Skeletal muscle tissue (tissue), 4 donors: ENCODE measurements around the gene TEKTIP1. TPM values are rescaled to one million over a fixed set of nuclear protein-coding genes. Genes with fewer than 3 reads are reported as not detected.
A peak's percentile ranks its signal among the peaks of the same experiment; 100 is the strongest.
"Not testable (repeated sequence)": the region's sequence is repeated elsewhere in the genome, so short reads cannot be mapped to it uniquely, and the experiment has no call there.

ENCODE experiments used
- H3K27ac ChIP-seq: one replicate; pipeline ENCODE4 v1.7.0; 2013; ENCODE audit warnings: mild to moderate bottlenecking, low read depth, low read length, inconsistent platforms
- H3K27me3 ChIP-seq, 3 donors: one replicate each; pipeline ENCODE4 v1.7.0; 2013; ENCODE audit warnings: low read length in 3 of 3; ENCODE audit not compliant: control insufficient read depth in 3 of 3, insufficient read depth in 3 of 3
- H3K36me3 ChIP-seq, 3 donors: one replicate each; pipeline ENCODE4 v1.7.0; 2013; ENCODE audit warnings: low read length in 3 of 3; ENCODE audit not compliant: control insufficient read depth in 3 of 3, insufficient read depth in 3 of 3
- H3K4me1 ChIP-seq, 3 donors: one replicate each; pipeline ENCODE4 v1.7.0; 2013; ENCODE audit warnings: low read length in 3 of 3, mild to moderate bottlenecking in 3 of 3; ENCODE audit not compliant: control insufficient read depth in 3 of 3, insufficient read depth in 3 of 3
- H3K4me3 ChIP-seq, 3 donors: one replicate each; pipeline ENCODE4 v1.7.0; 2013; ENCODE audit warnings: low read length in 3 of 3
- H3K9ac ChIP-seq, 3 donors: one replicate each; pipeline ENCODE4 v1.7.0; 2013; ENCODE audit warnings: low read length in 3 of 3, mild to moderate bottlenecking in 3 of 3, moderate library complexity in 2 of 3, low read depth in 1 of 3
- H3K9me3 ChIP-seq, 3 donors: one replicate each; pipeline ENCODE4 v1.7.0; 2013; ENCODE audit warnings: low read length in 3 of 3; ENCODE audit not compliant: control insufficient read depth in 3 of 3
- total RNA-seq: library from RNA; depleted of rRNA; stranded (reverse); fragments of >200 nt; gene quantifications from one replicate; pipeline ENCODE4 v1.2.3, GENCODE V29; 2014
- donor health status: Osteomylitis.

TEKTIP1 gene
- total RNA-seq, 1 donor from 2014 or later: not detected

DNA sequence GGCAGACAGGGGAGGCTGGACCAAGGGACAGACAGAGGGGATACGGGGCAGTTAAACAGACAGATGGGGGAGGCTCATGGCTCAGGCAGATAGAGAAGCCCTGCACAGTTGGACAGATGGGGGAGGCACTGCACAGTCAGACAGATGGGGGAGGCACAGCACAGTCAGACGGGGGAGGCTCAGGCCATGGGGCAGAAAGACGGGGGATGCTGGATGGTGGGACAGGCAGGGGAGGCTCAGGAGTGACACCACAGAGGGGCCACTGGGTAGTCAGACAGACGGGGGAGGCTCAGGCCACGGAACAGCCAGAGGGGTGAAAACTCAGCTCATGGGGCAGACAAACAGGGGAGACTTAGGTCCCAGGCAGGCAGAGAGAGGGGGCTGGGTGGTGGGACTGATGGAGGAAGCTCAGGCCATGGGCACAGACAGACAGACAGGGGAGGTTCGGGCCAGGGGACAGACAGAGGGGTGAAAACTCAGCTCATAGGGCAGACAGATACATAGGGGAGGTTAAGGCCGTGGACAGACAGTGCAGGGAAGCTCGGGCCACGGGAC is 17.5 kb downstream of the TEKTIP1 start:
- Histone ChIP-seq H3K4me3 (peak overlapping the region; percentile 86 to 96 (median 87)), H3K36me3 (no peaks in the 10 kb centered on the region), H3K27ac (no peak overlapping the region), H3K27me3 (no peaks in the 10 kb centered on the region), H3K9ac (peak overlapping the region; percentile 68 to 87 (median 86)), H3K9me3 (no peaks in the 10 kb centered on the region), H3K4me1 (peaks cover 20 to 26% (median 20%) of the 10 kb centered on the region in 3 donors)

DNA sequence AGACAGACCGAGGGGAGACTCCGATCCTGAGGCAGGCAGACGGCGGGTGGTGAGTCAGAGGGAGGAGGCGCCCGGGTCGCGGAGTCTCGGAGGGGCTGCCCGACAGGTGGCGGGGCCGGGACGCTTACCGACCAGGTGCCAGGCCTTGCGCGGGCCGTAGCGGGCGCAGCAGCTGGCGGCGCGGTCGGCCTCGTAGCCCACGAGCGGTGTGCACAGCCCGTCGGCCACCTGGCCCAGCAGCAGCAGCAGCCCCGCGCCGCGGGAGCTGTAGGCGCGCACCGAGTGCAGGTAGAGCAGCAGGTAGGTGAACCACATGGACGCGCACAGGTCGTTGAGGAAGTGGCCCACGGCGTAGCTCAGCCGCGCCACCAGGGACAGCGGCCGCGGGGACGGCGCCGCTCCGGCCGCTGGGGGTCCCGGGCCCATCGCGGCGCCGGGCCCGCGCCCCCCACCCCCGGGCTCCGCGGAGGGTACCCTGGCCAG is 18.0 kb downstream of the TEKTIP1 start:
- Histone ChIP-seq H3K9ac (peak overlapping the region; percentile 68 to 87 (median 86)), H3K27ac (no peak overlapping the region), H3K9me3 (no peaks in the 10 kb centered on the region), H3K27me3 (no peaks in the 10 kb centered on the region), H3K36me3 (no peaks in the 10 kb centered on the region), H3K4me1 (peaks cover 20 to 26% (median 20%) of the 10 kb centered on the region in 3 donors), H3K4me3 (peak overlapping the region; percentile 86 to 96 (median 87))

DNA sequence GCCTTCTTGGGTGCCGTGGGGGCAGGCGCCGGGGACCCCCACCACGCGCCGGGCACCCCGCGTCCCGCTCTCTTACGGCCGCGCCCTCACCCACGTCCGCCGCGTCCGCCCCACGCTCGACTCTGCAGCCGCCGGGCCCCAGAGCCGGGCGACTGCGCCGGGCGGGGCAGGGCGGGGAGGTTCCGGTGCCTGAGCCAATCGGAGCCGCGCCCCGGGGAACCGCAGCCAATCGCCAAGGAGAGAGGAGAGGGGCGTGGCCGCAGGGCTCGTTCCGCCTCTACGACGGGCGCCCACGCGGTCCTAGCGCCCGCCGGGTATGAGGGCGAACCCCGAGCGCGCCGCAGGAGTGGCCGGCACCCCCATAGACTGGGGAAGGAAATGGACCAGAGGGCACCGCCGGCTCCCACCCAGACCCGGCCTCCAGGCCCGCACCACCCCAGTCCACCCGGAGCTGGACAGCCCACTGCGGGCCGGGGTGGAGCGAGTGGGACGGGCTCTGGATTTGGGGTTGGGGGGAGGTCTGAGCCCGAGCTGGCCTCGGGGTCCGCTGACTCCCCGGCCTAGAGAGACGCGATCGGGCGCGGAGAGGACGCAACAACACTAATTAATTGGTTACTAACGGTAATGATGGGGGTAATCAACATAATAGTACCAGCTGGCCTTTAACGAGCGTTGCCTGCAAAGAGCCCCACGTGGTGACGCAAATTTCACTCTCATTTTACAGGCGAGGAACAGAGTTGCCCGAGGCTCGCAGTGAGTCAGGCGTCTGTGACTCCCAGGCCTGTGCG is 18.7 kb downstream of the TEKTIP1 start, which contains the start of gene MFSD12:
Gene MFSD12 (minus strand): TSS at position 126 of the 788 bp plus-strand sequence. CDS start 183 bp downstream, outside the sequence.
- Histone ChIP-seq H3K4me1 (peaks cover 20 to 23% (median 20%) of the 10 kb centered on the region in 3 donors), H3K4me3 (peak within 1 kb of the TSS; percentile 86 to 96 (median 87)), H3K27me3 (peaks cover 0 to 2% (median 0%) of the 10 kb centered on the region in 3 donors), H3K27ac (peak within 1 kb of the TSS; percentile 74), H3K9ac (peak within 1 kb of the TSS; percentile 72 to 87 (median 86)), H3K9me3 (no peaks in the 10 kb centered on the region), H3K36me3 (no peaks in the 10 kb centered on the region)

DNA sequence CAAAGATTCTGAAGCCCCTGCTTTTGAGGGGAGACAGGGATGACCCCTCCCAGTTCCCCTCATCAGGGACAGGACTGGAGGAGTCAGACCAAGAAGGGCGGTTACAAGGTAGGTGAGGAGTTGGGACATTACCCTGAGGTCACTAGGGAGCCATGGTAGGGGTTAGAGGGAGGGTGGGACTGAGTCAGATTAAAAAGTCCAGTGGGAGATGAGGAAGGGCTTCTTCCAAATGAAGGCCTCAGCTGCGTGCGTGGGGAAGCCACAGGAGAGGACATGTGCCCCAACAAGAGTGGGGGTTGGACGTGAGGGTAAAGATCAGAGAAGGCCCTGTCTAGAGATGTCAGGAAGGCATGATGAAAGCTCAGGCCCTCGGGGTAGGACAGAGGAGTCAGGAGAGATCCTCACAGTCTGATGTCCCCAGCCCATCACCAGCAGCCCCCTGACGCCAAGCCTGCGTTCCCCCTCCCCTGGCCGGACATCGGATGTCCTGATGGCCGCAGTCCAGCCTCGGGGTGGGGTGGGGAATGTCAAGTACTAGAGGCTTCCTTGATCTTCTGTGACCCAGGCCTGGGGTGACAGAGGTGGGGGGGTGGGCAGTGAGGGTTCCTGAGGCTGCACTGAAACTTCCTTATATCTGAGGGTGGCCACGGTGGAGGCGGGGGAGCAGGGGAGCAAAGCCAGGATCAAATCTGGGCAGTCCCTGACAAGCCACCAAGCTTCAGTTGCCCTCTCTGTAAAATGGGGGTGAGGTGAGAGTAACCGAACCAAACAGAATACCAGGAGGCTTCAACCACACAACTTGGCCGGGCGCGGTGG is 24.9 kb downstream of the TEKTIP1 start:
- Histone ChIP-seq H3K36me3 (no peaks in the 10 kb centered on the region), H3K9me3 (no peaks in the 10 kb centered on the region), H3K4me3 (no peak overlapping the region), H3K27ac (no peak overlapping the region), H3K27me3 (peaks cover 0 to 2% (median 0%) of the 10 kb centered on the region in 3 donors), H3K9ac (no peak overlapping the region), H3K4me1 (no peaks in the 10 kb centered on the region)

DNA sequence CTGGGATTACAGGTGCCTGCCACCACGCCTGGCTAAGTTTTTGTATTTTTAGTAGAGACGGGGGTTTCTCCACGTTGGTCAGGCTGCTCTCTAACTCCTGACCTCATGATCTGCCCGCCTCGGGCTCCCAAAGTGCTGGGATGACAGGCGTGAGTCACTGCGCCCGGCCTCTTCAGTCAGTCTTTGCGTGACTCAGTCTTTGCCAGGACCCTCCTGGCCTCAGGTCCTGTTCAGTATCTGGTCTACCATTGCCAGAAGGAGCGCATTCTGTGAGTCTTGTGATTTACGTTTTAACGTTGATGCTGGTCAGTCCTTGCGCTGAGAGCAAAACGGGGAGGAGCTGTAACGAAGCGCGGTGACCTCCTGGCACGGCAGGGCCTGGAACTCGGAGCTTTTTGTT is 26.2 kb downstream of the TEKTIP1 start:
- H3K9me3 ChIP-seq: no peaks in the 10 kb centered on the region
- H3K36me3 ChIP-seq: no peaks in the 10 kb centered on the region
- no peaks in the 10 kb centered on the region for H3K4me1 ChIP-seq
- H3K27ac ChIP-seq: no peak overlapping the region
- H3K9ac ChIP-seq: no peak overlapping the region
- H3K27me3 ChIP-seq: peaks cover 0 to 2% (median 0%) of the 10 kb centered on the region in 3 donors
- H3K4me3 ChIP-seq: no peak overlapping the region

DNA sequence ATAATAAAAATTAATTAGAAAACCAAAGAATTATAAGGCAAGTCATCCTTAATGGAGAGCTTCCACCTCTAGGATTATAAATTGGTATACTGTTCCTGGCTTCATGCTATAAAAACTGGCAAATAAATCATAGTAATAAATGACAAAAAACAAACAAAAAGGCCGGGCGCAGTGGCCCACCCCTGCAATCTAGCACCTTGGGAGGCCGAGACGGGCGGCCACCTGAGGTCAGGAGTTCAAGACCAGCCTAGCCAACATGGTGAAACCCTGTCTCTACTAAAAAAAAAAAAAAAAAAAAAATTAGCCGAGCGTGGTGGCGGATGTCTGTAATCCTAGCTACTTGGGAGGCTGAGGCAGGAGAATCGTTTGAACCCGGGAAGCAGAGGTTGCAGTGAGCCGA is 31.1 kb downstream of the TEKTIP1 start:
- H3K36me3 ChIP-seq, H3K27me3 ChIP-seq, H3K4me1 ChIP-seq, H3K4me3 ChIP-seq, H3K27ac ChIP-seq, H3K9ac ChIP-seq, H3K9me3 ChIP-seq: not testable (repeated sequence)

DNA sequence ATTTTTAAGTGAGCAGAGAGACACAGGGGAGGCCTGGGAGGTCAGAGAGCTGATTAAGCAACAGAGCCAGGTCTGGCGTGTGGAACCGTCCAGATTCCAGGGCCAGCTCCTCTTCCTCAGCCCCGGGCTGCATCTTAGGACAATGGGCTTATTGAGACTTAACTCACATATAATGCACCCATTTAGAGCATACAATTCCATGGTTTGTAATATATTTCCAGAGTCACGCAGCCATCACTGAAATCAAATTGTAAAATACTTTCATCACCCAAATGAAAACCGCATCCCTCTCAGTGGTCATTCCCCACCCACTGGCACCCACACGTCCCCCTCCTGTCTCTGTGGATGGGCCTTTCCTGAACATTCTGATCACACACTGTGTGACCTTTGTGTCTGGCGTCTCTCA is 31.6 kb downstream of the TEKTIP1 start:
- Histone ChIP-seq H3K9ac (no peak overlapping the region), H3K4me3 (no peak overlapping the region), H3K36me3 (no peaks in the 10 kb centered on the region), H3K9me3 (no peaks in the 10 kb centered on the region), H3K27me3 (no peaks in the 10 kb centered on the region), H3K27ac (no peak overlapping the region), H3K4me1 (peaks cover 5 to 10% (median 7%) of the 10 kb centered on the region in 3 donors)

DNA sequence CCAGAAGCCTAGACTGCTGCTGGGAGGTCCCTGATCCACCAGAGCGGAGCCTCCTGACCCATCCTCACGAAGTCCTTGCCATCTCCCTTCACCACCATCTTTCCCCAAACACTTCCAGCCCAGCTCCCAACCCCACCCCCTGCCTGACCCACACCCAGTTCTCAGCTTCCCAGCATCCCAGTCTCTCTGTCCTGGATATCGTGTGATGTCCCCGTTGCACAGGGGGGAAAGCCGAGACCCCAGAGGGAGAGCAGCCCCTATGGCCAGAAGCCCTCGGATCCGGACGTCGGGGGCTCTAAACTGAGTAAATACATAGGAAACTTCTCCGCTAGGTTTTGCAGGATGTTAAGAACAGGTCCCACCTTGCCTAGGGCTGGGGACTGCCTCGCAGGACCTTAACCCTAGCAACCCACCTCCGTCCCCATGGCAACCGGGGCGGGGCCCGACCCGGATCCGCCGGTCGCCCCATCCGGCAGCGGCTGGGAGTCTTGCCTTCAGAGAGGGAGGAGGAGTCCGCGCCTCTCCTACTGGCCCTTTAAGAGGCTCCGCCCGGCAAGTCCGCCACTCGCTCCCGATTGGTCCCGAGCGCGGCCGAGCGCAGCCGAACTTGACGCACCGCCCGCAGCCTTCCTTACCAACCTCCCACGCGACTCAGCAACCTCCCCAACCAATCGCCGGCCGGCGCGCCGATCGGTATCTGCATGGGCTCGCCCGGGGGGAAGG is 33.3 kb downstream of the TEKTIP1 start:
- Histone ChIP-seq H3K9me3 (no peaks in the 10 kb centered on the region), H3K9ac (peak overlapping the region; percentile 74 to 79 (median 76)), H3K4me3 (peak overlapping the region; percentile 72 to 83 (median 82)), H3K27ac (no peak overlapping the region), H3K36me3 (no peaks in the 10 kb centered on the region), H3K4me1 (peaks cover 15 to 19% (median 17%) of the 10 kb centered on the region in 3 donors), H3K27me3 (no peaks in the 10 kb centered on the region)

DNA sequence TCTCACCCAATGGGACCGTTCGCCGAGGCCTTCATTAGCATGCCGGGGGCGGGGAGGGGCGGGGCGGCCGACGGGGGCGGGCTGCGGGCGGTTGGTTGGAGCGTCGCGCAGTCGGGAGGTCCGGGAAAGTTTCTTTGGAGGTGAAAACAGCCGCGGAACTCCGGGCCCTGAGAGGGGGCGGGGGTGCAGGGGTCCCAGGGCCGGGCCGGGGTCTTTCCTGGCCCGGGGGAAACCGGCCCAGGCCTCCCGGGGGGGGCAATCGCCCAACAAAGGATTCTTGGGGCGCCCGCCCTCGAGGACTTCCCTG is 33.8 kb downstream of the TEKTIP1 start, which contains the start of gene HMG20B:
Gene HMG20B (plus strand): TSS at position 90 of the 307 bp plus-strand sequence. CDS start 366 bp downstream, outside the sequence.
- Histone ChIP-seq H3K27ac (peak within 1 kb of the TSS; percentile 12), H3K4me3 (peak within 1 kb of the TSS; percentile 74 to 83 (median 82)), H3K36me3 (no peaks in the 10 kb centered on the region), H3K27me3 (no peaks in the 10 kb centered on the region), H3K4me1 (peaks cover 15 to 19% (median 17%) of the 10 kb centered on the region in 3 donors), H3K9ac (peak within 1 kb of the TSS; percentile 74 to 79 (median 76)), H3K9me3 (no peaks in the 10 kb centered on the region)
